ENCODE results near the gene DEAF1.

DNA sequence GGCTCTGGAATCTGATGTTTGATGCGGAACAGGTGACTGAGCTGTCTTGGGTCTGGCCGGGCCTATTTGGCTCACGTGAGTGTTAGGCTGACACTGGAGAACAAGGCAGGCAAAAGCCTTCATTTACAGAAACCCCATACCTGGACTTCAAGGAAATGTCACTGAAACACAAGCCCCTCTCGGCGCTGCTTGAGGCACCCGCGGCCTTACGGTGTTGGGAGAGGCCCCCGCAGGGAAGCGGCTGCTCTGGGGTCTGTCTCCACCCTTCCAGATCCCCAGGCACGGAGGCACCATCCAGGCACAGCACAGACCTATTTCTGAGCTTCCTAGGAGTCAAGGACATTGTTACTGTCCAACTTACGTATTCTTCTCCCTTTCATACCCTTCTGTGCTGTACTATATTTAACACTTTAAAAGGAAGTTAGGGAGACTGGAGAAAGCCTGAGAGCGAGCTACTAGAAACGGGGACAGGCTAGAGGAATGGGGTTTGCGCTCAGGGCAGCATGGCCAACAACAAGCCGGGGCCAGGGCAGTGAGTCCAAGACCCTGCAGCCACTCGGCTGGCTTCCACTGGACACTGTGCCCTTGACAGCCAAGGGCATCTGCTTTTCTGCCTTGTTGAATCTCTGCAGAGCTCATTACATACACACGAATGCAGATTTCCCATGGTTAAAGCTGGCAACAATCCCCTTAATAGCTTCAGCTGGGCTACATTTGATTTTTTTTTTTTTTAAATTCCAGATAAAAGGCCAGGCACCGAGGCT, 34.2 kb downstream of the DEAF1 start:
- TF ChIP-seq ATF1 (CRISPR knock-in tag; IDR thresholded peaks at IDR 0.05): no peak
- no peak for TF ChIP-seq CREM (IDR thresholded peaks at IDR 0.05)
- TF ChIP-seq CREM (CRISPR knock-in tag; IDR thresholded peaks at IDR 0.05): no peak
- TF ChIP-seq DPF2 (CRISPR knock-in tag; IDR thresholded peaks at IDR 0.05; ENCODE audit: borderline replicate concordance, low read depth): no peak
- TF ChIP-seq, protein P1, sequence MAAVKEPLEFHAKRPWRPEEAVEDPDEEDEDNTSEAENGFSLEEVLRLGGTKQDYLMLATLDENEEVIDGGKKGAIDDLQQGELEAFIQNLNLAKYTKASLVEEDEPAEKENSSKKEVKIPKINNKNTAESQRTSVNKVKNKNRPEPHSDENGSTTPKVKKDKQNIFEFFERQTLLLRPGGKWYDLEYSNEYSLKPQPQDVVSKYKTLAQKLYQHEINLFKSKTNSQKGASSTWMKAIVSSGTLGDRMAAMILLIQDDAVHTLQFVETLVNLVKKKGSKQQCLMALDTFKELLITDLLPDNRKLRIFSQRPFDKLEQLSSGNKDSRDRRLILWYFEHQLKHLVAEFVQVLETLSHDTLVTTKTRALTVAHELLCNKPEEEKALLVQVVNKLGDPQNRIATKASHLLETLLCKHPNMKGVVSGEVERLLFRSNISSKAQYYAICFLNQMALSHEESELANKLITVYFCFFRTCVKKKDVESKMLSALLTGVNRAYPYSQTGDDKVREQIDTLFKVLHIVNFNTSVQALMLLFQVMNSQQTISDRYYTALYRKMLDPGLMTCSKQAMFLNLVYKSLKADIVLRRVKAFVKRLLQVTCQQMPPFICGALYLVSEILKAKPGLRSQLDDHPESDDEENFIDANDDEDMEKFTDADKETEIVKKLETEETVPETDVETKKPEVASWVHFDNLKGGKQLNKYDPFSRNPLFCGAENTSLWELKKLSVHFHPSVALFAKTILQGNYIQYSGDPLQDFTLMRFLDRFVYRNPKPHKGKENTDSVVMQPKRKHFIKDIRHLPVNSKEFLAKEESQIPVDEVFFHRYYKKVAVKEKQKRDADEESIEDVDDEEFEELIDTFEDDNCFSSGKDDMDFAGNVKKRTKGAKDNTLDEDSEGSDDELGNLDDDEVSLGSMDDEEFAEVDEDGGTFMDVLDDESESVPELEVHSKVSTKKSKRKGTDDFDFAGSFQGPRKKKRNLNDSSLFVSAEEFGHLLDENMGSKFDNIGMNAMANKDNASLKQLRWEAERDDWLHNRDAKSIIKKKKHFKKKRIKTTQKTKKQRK (IDR thresholded peaks at IDR 0.05; ENCODE audit: low read length): no peak
- no peak for TF ChIP-seq EP300 (IDR thresholded peaks at IDR 0.05; ENCODE audit: low read depth in 2 of 2, low read length in 2 of 2)
- TF ChIP-seq EP300 (CRISPR knock-in tag; IDR thresholded peaks at IDR 0.05; ENCODE audit: borderline replicate concordance): no peak
- TF ChIP-seq, protein P2, sequence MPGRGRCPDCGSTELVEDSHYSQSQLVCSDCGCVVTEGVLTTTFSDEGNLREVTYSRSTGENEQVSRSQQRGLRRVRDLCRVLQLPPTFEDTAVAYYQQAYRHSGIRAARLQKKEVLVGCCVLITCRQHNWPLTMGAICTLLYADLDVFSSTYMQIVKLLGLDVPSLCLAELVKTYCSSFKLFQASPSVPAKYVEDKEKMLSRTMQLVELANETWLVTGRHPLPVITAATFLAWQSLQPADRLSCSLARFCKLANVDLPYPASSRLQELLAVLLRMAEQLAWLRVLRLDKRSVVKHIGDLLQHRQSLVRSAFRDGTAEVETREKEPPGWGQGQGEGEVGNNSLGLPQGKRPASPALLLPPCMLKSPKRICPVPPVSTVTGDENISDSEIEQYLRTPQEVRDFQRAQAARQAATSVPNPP (CRISPR knock-in tag; IDR thresholded peaks at IDR 0.05): no peak
- no peak for TF ChIP-seq PAWR (CRISPR knock-in tag; IDR thresholded peaks at IDR 0.05; ENCODE audit: borderline replicate concordance)
- no peak for TF ChIP-seq SNAI1 (CRISPR knock-in tag; IDR thresholded peaks at IDR 0.05; ENCODE audit: borderline replicate concordance)
- TF ChIP-seq ZFAT (CRISPR knock-in tag; conservative IDR thresholded peaks at IDR 0.05): no peak
- TF ChIP-seq ARNT (IDR thresholded peaks at IDR 0.05): no peak
- TF ChIP-seq STAT5B (CRISPR knock-in tag; IDR thresholded peaks at IDR 0.05): no peak
